Measurements from ENCODE around the gene TAF3. TPM values are rescaled to one million over a fixed set of nuclear protein-coding genes. Genes with fewer than 3 reads are reported as not detected.

Gene TAF3
- total and polyA plus RNA-seq, 11 donors: 5.7 to 14.0 (median 10.3) TPM

DNA sequence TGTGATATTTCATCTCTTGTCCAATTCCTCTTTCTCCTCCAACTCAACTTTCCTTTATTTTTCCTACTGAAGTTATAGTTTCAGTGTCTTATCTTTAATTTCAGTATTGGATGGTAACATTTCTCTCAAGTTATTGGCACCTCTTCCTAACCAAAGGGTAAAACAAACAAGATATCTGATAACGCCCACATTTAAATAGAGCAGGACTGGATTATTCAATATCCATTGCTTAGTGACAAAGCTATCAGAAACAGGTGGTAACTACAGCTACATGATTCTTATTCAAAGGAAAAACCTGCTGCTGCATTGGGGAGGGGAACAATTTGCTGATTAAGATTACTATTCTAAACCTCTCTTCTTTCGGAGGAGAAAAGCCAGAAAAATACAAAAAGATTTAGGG lies 87.8 kb downstream of the TAF3 start:
- H3K4me3 ChIP-seq: no peak overlapping the region
- ATAC-seq: no peak
- no peak overlapping the region for H3K27ac ChIP-seq
- no peaks in the 10 kb centered on the region for H3K9me3 ChIP-seq
- no peaks in the 10 kb centered on the region for H3K36me3 ChIP-seq
- WGBS, 4 donors: 93 to 95% (median 94%) methylated on average over 2 of the region's 2 CpGs
- DNase-seq: no peak
- intact Hi-C loops (cut with DNase I): no loop called here
- no peak for TF ChIP-seq POLR2A (IDR thresholded peaks at IDR 0.05)
- TF ChIP-seq, protein P1, sequence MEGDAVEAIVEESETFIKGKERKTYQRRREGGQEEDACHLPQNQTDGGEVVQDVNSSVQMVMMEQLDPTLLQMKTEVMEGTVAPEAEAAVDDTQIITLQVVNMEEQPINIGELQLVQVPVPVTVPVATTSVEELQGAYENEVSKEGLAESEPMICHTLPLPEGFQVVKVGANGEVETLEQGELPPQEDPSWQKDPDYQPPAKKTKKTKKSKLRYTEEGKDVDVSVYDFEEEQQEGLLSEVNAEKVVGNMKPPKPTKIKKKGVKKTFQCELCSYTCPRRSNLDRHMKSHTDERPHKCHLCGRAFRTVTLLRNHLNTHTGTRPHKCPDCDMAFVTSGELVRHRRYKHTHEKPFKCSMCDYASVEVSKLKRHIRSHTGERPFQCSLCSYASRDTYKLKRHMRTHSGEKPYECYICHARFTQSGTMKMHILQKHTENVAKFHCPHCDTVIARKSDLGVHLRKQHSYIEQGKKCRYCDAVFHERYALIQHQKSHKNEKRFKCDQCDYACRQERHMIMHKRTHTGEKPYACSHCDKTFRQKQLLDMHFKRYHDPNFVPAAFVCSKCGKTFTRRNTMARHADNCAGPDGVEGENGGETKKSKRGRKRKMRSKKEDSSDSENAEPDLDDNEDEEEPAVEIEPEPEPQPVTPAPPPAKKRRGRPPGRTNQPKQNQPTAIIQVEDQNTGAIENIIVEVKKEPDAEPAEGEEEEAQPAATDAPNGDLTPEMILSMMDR (IDR thresholded peaks at IDR 0.05): no peak
- H3K4me1 ChIP-seq: peaks cover 0 to 7% (median 0%) of the 10 kb centered on the region in 12 donors
- H3K27me3 ChIP-seq: no peaks in the 10 kb centered on the region

DNA sequence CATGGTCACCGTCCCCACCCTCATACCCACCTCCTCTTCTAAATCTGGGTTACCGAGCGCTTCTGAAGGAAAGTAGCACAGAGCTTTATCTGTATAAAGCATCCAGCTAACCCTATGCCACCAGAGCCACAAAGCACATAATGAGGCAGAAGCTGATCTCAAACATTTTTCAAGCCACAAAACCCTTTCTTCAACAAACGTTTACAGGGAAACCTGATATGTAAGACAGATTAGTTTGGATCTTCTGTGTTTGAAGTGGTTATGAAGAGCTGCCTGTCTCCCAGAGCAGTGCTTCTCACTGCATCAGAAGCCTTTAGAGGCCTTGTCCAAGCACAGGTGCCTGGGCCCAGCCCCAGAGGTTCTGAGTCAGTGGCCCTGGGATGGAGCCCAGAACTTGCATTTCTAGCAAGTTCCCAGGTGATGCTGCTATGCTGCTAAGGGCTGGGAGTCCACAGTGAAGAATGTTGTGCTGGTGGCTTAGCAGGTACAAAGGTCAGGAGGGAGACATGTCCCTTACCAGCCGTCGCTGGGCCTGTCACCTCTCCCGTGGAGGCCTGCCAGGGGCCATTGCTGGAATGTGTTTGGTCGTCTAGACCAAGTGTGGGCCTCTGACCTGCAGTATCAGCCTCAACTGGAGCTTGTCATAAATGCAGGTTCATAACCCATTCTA lies 90.4 kb downstream of the TAF3 start:
- TF ChIP-seq POLR2A (IDR thresholded peaks at IDR 0.05): no peak
- TF ChIP-seq, protein P1 (IDR thresholded peaks at IDR 0.05): no peak
- Histone ChIP-seq H3K4me1 (peaks cover 0 to 16% (median 3%) of the 10 kb centered on the region in 12 donors), H3K9me3 (no peaks in the 10 kb centered on the region), H3K36me3 (no peaks in the 10 kb centered on the region), H3K27me3 (no peaks in the 10 kb centered on the region), H3K4me3 (no peak overlapping the region), H3K27ac (no peak overlapping the region)
- DNase-seq: peak in 1 of 5 donors; percentile 26
- WGBS, 4 donors: 72 to 86% (median 73%) methylated on average over 6 to 8 of the region's 8 CpGs
- no peak for ATAC-seq
- intact Hi-C loops (cut with DNase I): no loop called here

DNA sequence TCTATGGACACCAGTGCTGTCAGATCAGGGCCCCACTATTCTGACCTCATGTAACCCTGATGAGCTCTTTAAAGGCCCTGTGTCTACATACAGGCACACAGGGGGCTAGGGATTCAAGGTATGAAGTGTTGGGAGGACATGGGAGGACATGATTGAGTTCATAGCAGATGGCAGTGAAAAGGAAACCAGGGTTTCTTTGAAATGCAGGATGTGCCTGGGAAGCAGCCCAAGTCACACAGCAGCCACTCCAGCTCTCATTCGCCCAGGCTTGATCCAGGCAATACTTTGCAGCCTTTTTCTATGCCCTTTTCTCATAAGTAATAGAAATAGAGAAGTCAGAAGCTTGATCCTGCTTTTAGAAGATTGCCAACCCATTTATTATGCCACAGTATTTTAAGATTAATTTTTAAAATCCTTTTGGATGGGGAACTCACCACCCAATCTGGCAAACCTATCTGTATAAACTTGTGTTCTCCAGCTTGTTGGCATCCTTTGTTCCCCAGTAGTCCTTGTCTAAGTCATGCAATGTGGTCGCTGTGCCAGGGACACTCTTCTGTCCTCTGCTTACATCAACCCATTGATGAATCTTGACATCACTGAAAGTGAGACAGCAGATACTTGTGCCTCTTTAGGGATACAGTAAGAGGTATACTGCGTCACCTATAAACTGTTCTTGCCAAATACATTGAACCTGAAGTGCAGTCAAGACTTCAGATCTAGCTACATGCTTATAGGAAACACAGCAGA lies 95.0 kb downstream of the TAF3 start:
- ATAC-seq: no peak
- TF ChIP-seq, protein P1 (IDR thresholded peaks at IDR 0.05): no peak
- no peak for TF ChIP-seq POLR2A (IDR thresholded peaks at IDR 0.05)
- 76 to 89% (median 81%) methylated on average over 3 of the region's 3 CpGs for WGBS, 4 donors
- intact Hi-C loops (cut with DNase I): no loop called here
- DNase-seq: no peak
- H3K9me3 ChIP-seq: no peaks in the 10 kb centered on the region
- H3K27me3 ChIP-seq: no peaks in the 10 kb centered on the region
- no peak overlapping the region for H3K4me3 ChIP-seq
- no peaks in the 10 kb centered on the region for H3K36me3 ChIP-seq
- peaks cover 0 to 16% (median 3%) of the 10 kb centered on the region in 12 donors for H3K4me1 ChIP-seq
- H3K27ac ChIP-seq: no peak overlapping the region

DNA sequence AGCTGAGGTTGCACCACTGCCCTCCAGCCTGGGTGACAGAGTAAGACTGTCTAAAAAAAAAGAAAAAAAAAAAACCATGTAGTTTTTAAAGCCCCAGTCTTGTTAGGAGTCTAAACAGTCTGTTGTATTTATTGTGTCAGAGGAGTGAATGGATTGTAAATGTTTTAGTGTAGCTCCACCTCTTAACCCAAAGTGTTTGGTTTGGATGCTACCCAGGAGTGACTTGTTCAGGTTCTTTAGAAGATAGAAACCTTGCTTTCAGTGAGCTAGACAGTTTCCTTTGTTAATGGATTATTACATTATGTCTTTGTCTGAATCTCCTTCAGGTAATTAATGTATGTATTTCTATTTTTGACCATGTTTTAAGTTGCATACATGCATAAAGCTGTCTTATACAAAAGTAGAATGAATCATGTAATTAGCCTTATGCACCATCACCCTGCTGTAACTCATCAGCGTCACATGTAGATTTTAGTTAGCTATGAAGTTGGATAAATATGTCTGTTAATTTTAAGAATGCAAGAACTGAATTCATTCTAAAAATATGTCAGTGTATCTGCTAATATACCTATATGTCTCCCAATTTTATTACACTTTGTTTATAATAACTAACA lies 97.7 kb downstream of the TAF3 start:
- WGBS, 4 donors: 98% methylated on average over 1 of the region's 1 CpG
- DNase-seq: no peak
- no peak for ATAC-seq
- no peak for TF ChIP-seq POLR2A (IDR thresholded peaks at IDR 0.05)
- TF ChIP-seq, protein P1 (IDR thresholded peaks at IDR 0.05): no peak
- H3K4me1 ChIP-seq: peaks cover 0 to 10% (median 3%) of the 10 kb centered on the region in 12 donors
- H3K4me3 ChIP-seq: no peak overlapping the region
- no peak overlapping the region for H3K27ac ChIP-seq
- intact Hi-C loops (cut with DNase I): no loop called here
- H3K9me3 ChIP-seq: no peaks in the 10 kb centered on the region
- no peaks in the 10 kb centered on the region for H3K27me3 ChIP-seq
- H3K36me3 ChIP-seq: no peaks in the 10 kb centered on the region
